ENCODE results near the gene ACTL10. TPM values are rescaled to one million over a fixed set of nuclear protein-coding genes. Genes with fewer than 3 reads are reported as not detected.

The ACTL10 gene
- total and polyA plus RNA-seq, 2 of the 4 experiments (the other 2 are of a cell fraction): 0.18 to 0.43 TPM

DNA sequence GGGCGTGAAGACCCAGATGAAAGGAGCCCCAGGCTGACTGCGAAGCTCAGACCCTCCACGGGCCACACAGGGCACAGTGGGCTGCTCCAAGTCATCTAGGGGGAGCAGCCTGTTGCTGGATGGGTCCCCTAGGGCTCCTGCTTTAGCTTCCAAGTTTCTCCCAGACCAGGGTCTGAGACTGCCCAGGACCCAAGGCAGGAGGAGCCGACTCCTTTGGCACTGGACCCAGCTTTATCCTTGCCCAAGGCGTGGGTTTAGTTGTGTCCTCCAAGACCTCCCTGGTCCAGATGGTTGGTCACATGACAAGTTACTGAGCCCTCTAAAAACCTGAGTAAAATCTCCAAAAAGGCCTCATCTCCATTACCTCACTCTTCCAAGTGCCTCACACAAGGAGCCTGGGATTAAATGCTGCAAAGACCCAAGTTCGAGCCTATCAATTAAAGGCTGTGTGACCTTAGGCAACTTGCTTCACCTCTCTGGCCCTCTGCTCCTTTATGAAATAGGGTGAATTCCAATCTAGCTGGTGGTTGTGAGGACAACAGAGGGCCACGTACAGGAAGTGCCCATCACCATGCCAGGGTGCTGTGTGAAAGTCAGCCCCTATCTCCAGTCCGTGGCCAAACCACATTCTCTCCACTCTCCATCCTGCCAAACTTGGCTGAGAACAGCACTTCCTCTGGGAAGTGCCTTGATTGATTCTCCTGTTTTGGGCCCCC, 5.0 kb downstream of the ACTL10 start:
- Histone ChIP-seq H3K4me1 (ENCODE audit: control insufficient read depth, insufficient read depth, low read length) (peaks cover 32% of the 10 kb centered on the region), H2BK5ac (ENCODE audit: low read depth, low read length, poor library complexity, severe bottlenecking) (no peak overlapping the region), H3K27me3 (ENCODE audit: control insufficient read depth, insufficient read depth, low read length) (no peaks in the 10 kb centered on the region), H3K4me3 (ENCODE audit: insufficient read depth, low read depth, low read length) (no peak overlapping the region), H3K36me3 (ENCODE audit: control insufficient read depth, insufficient read depth, low read length) (peaks cover 13% of the 10 kb centered on the region), H2BK15ac (ENCODE audit: low read depth, low read length) (no peak overlapping the region), H2AFZ (replicated peaks; ENCODE audit: low read length, poor library complexity) (peak overlapping the region; percentile 46), H3K9ac (ENCODE audit: low read depth, low read length) (no peak overlapping the region), H3K18ac (ENCODE audit: low read depth, low read length) (no peak overlapping the region), H4K20me1 (ENCODE audit: insufficient read depth, low read length) (peaks cover 22% of the 10 kb centered on the region; the same call in 1 of the 2 replicates), H4K91ac (ENCODE audit: insufficient read depth, low read depth, low read length) (no peak overlapping the region), H2BK120ac (ENCODE audit: low read depth, low read length) (no peak overlapping the region), H3K79me1 (ENCODE audit: low read depth in 1 of 2, low read length in 2 of 2) (peaks cover 12 to 63% of the 10 kb centered on the region in 2 experiments; a peak in 3 of 4 replicates), H3K9me1 (ENCODE audit: insufficient read depth, low read length) (peaks cover 20% of the 10 kb centered on the region), H3K14ac (replicated peaks; ENCODE audit: low read depth, low read length) (no peak overlapping the region), H3K27ac (ENCODE audit: insufficient read depth, low read length) (no peak overlapping the region), H2AK5ac (ENCODE audit: low read depth, low read length) (0 out of 2 replicates have a peak overlapping the region, but pooled peaks have one; percentile 24), H3K23ac (ENCODE audit: low read depth, low read length) (peak overlapping the region; percentile 51; the same call in 1 of the 2 replicates), H3K9me3 (ENCODE audit: control insufficient read depth, insufficient read depth, low read length) (no peaks in the 10 kb centered on the region), H4K5ac (ENCODE audit: low read depth, low read length) (no peak overlapping the region), H3K56ac (ENCODE audit: extremely low read depth, insufficient read depth, low read length) (no peak overlapping the region), H2BK20ac (ENCODE audit: low read depth, low read length) (no peak overlapping the region), H3K4ac (ENCODE audit: low read depth, low read length) (no peak overlapping the region), H3K4me2 (ENCODE audit: low read depth, low read length) (no peak overlapping the region), H2AK9ac (replicated peaks; ENCODE audit: low read depth, low read length, poor library complexity) (peak overlapping the region; percentile 48), H4K8ac (ENCODE audit: low read depth in 2 of 2, low read length in 2 of 2) (no peak overlapping the region)
- intact Hi-C loops (cut with micrococcal nuclease): no loop called here
- no peak for DNase-seq
- 81% methylated on average over 2 of the region's 8 CpGs; no CpG with 5 or more reads in 1 of the 2 experiments for WGBS, 2 experiments (ENCODE audit: extremely low coverage in 2 of 2, insufficient read length in 1 of 2)
- no TSS peak for BruUV-seq (replicated peaks)
- ChIA-PET POLR2A (ENCODE audit: unreplicated experiment) (no interaction called here), CTCF (interaction anchor here (0.6 kb wide), 1 partner anchor 214 kb away, joined by 3 read pairs; no protein-coding TSS in a partner anchor)
- in situ Hi-C loops (cut with MboI; ENCODE audit: low sequenced_read_pairs): no loop called here
- dilution Hi-C loops (cut with HindIII; ENCODE audit: low sequenced_read_pairs, unreplicated experiment): no loop called here
- ATAC-seq (ENCODE audit: low read depth): no peak
- TF ChIP-seq, protein P1, sequence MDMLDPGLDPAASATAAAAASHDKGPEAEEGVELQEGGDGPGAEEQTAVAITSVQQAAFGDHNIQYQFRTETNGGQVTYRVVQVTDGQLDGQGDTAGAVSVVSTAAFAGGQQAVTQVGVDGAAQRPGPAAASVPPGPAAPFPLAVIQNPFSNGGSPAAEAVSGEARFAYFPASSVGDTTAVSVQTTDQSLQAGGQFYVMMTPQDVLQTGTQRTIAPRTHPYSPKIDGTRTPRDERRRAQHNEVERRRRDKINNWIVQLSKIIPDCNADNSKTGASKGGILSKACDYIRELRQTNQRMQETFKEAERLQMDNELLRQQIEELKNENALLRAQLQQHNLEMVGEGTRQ (IDR thresholded peaks at IDR 0.05; ENCODE audit: low read depth, low read length): no peak
- TF ChIP-seq RFX5 (IDR thresholded peaks at IDR 0.05; ENCODE audit: low read depth, low read length) (no peak), ELK1 (IDR thresholded peaks at IDR 0.05; ENCODE audit: borderline replicate concordance, low read depth, low read length) (no peak), MAFK (IDR thresholded peaks at IDR 0.05; ENCODE audit: low read depth, low read length) (no peak), BHLHE40 (IDR thresholded peaks at IDR 0.05; ENCODE audit: low read depth, low read length) (no peak), NFE2L2 (IDR thresholded peaks at IDR 0.05; ENCODE audit: low read depth, low read length) (no peak), CHD1 (IDR thresholded peaks at IDR 0.05; ENCODE audit: low read depth, low read length) (no peak), RCOR1 (IDR thresholded peaks at IDR 0.05; ENCODE audit: insufficient replicate concordance, low read length) (no peak), POLR2A (IDR thresholded peaks at IDR 0.05; ENCODE audit: low read depth, low read length) (no peak), FOS (IDR thresholded peaks at IDR 0.05; ENCODE audit: low read depth, low read length) (no peak), MAZ (IDR thresholded peaks at IDR 0.05; ENCODE audit: borderline replicate concordance, low read depth, low read length) (no peak), CEBPB (IDR thresholded peaks at IDR 0.05; ENCODE audit: low read depth, low read length) (no peak), RAD21 (IDR thresholded peaks at IDR 0.05; ENCODE audit: low read length) (no peak), MXI1 (IDR thresholded peaks at IDR 0.05; ENCODE audit: borderline replicate concordance, low read depth, low read length) (no peak), CTCF (conservative IDR thresholded peaks at IDR 0.05; ENCODE audit: low read depth, low read length) (no peak)
